Measurements from ENCODE around the gene RFTN1.

DNA sequence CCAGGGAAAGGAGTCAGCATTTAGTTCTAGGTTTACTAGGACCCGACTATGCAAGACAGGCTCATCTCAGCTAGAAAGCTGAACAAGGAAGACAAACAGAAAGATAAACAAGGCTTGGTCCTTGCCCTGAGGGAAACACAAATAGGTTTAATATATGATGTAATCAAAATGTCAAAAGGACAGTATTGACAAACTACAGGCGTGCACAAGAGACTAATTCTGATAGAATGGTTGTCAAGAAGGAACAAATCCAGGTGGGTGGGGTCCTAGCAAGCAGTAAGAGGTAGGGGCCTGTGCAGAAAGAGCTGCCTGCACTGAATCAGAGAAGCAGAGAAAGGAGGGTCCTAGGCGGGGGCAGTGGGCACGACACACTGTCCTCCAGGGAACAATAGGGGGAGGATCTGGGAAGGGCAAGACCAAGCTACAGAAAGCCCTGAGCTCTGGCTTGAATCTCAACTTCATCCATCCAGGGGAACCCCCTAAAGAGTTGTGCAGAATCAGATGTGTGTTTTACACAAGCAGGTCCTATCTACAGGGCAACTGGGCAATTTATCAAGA is 23.4 kb downstream of the RFTN1 start:
- TF ChIP-seq POLR2A (IDR thresholded peaks at IDR 0.05; ENCODE audit: low read depth, low read length) (no peak), POLR2AphosphoS5 (IDR thresholded peaks at IDR 0.05; ENCODE audit: insufficient read depth, low read depth, low read length) (no peak), EZH2 (IDR thresholded peaks at IDR 0.05; ENCODE audit: borderline replicate concordance, low read depth, low read length, severe bottlenecking) (no peak), FOS (IDR thresholded peaks at IDR 0.05; ENCODE audit: borderline replicate concordance, insufficient read depth, low read length) (no peak)
- TF ChIP-seq, protein P1, sequence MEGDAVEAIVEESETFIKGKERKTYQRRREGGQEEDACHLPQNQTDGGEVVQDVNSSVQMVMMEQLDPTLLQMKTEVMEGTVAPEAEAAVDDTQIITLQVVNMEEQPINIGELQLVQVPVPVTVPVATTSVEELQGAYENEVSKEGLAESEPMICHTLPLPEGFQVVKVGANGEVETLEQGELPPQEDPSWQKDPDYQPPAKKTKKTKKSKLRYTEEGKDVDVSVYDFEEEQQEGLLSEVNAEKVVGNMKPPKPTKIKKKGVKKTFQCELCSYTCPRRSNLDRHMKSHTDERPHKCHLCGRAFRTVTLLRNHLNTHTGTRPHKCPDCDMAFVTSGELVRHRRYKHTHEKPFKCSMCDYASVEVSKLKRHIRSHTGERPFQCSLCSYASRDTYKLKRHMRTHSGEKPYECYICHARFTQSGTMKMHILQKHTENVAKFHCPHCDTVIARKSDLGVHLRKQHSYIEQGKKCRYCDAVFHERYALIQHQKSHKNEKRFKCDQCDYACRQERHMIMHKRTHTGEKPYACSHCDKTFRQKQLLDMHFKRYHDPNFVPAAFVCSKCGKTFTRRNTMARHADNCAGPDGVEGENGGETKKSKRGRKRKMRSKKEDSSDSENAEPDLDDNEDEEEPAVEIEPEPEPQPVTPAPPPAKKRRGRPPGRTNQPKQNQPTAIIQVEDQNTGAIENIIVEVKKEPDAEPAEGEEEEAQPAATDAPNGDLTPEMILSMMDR (IDR thresholded peaks at IDR 0.05; ENCODE audit: extremely low read depth in 1 of 2, insufficient read depth in 1 of 2, low read depth in 1 of 2, low read length in 2 of 2): no peak
- TF ChIP-seq, protein P2, sequence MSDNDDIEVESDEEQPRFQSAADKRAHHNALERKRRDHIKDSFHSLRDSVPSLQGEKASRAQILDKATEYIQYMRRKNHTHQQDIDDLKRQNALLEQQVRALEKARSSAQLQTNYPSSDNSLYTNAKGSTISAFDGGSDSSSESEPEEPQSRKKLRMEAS (IDR thresholded peaks at IDR 0.05; ENCODE audit: insufficient read depth, insufficient read length): no peak
